Mucosa of rectum (tissue), 2 donors: ENCODE measurements around the gene MIA2.
"Not testable (repeated sequence)": the region's sequence is repeated elsewhere in the genome, so short reads cannot be mapped to it uniquely, and the experiment has no call there.

Source experiments
- H3K27ac ChIP-seq, 2 donors: one replicate each; pipeline ENCODE4 v1.7.0; 2013; ENCODE audit warnings: inconsistent platforms in 2 of 2, low read depth in 2 of 2, low read length in 2 of 2
- H3K27me3 ChIP-seq, 2 donors: one replicate each; pipeline ENCODE4 v1.7.0; 2013; ENCODE audit warnings: low read length in 2 of 2; ENCODE audit not compliant: control insufficient read depth in 2 of 2, insufficient read depth in 2 of 2
- H3K36me3 ChIP-seq, 2 donors: one replicate each; pipeline ENCODE4 v1.7.0; 2013; ENCODE audit warnings: low read length in 2 of 2; ENCODE audit not compliant: control insufficient read depth in 2 of 2, insufficient read depth in 2 of 2
- H3K4me1 ChIP-seq, 2 donors: one replicate each; pipeline ENCODE4 v1.7.0; 2013; ENCODE audit warnings: low read length in 2 of 2, mild to moderate bottlenecking in 1 of 2; ENCODE audit not compliant: control insufficient read depth in 2 of 2, insufficient read depth in 2 of 2
- H3K4me3 ChIP-seq, 2 donors: one replicate each; pipeline ENCODE4 v1.7.0; 2013; ENCODE audit warnings: low read length in 2 of 2
- H3K9ac ChIP-seq, 2 donors: one replicate each; pipeline ENCODE4 v1.7.0; 2013; ENCODE audit warnings: low read length in 2 of 2, low read depth in 1 of 2, mild to moderate bottlenecking in 1 of 2
- H3K9me3 ChIP-seq, 2 donors: one replicate each; pipeline ENCODE4 v1.7.0; 2013; ENCODE audit warnings: low read length in 2 of 2; ENCODE audit not compliant: control insufficient read depth in 2 of 2
- donor health status: healthy.
- donor health status: Normal muscosa, but diverticular disease.

Gene MIA2

GRCh38 chr14:39267608-39268005 lies 33.9 kb downstream of the MIA2 start:
- H3K27me3 ChIP-seq = no peaks in the 10 kb centered on the region
- H3K27ac ChIP-seq = peak overlapping the region; percentile 99
- peak overlapping the region; percentile 85 to 89 for H3K4me3 ChIP-seq
- peaks cover 13 to 17% of the 10 kb centered on the region in 2 donors for H3K4me1 ChIP-seq
- peak overlapping the region; percentile 76 to 83 for H3K9ac ChIP-seq
- H3K36me3 ChIP-seq = no peaks in the 10 kb centered on the region
- H3K9me3 ChIP-seq = no peaks in the 10 kb centered on the region

GRCh38 chr14:39268393-39268792 lies 34.7 kb downstream of the MIA2 start:
- Histone ChIP-seq H3K36me3 (no peaks in the 10 kb centered on the region), H3K27me3 (no peaks in the 10 kb centered on the region), H3K27ac (no peak overlapping the region), H3K9me3 (no peaks in the 10 kb centered on the region), H3K4me3 (peak overlapping the region; percentile 85 to 89), H3K4me1 (peaks cover 13 to 17% of the 10 kb centered on the region in 2 donors), H3K9ac (peak overlapping the region; percentile 42 to 83)

- Histone ChIP-seq H3K4me3 (no peak overlapping the region), H3K9me3 (no peaks in the 10 kb centered on the region), H3K27me3 (no peaks in the 10 kb centered on the region), H3K36me3 (no peaks in the 10 kb centered on the region), H3K4me1 (peaks cover 6 to 10% of the 10 kb centered on the region in 2 donors), H3K27ac (no peak overlapping the region), H3K9ac (no peak overlapping the region)
Observed at GRCh38 chr14:39272918-39273317, 39.2 kb downstream of the MIA2 start.

- no peak overlapping the region for H3K9ac ChIP-seq
Observed at GRCh38 chr14:39275395-39275794, 41.7 kb downstream of the MIA2 start.

GRCh38 chr14:39276005-39276404 lies 42.3 kb downstream of the MIA2 start:
- Histone ChIP-seq H3K36me3 (peaks cover 6 to 9% of the 10 kb centered on the region in 2 donors), H3K4me3 (no peak overlapping the region), H3K9me3 (no peaks in the 10 kb centered on the region), H3K27me3 (no peaks in the 10 kb centered on the region), H3K9ac (no peak overlapping the region), H3K4me1 (no peaks in the 10 kb centered on the region), H3K27ac (no peak overlapping the region)

More at GRCh38 chr14:39275395-39275794, 41.7 kb downstream of the MIA2 start:
- peaks cover 6% of the 10 kb centered on the region in 2 donors for H3K36me3 ChIP-seq
- no peaks in the 10 kb centered on the region for H3K9me3 ChIP-seq
- no peaks in the 10 kb centered on the region for H3K27me3 ChIP-seq
- H3K4me1 ChIP-seq = no peaks in the 10 kb centered on the region
- no peak overlapping the region for H3K4me3 ChIP-seq
- no peak overlapping the region for H3K27ac ChIP-seq

- H3K9ac ChIP-seq = no peak overlapping the region
- no peak overlapping the region for H3K4me3 ChIP-seq
- no peaks in the 10 kb centered on the region for H3K9me3 ChIP-seq
- peaks cover 6 to 12% of the 10 kb centered on the region in 2 donors for H3K36me3 ChIP-seq
- H3K27ac ChIP-seq = no peak overlapping the region
- H3K27me3 ChIP-seq = no peaks in the 10 kb centered on the region
- no peaks in the 10 kb centered on the region for H3K4me1 ChIP-seq
Observed at GRCh38 chr14:39276579-39277114, 42.9 kb downstream of the MIA2 start.

- Histone ChIP-seq H3K9me3 (no peaks in the 10 kb centered on the region), H3K27me3 (no peaks in the 10 kb centered on the region), H3K27ac (no peak overlapping the region), H3K9ac (no peak overlapping the region), H3K4me1 (no peaks in the 10 kb centered on the region), H3K4me3 (no peak overlapping the region), H3K36me3 (peaks cover 17 to 23% of the 10 kb centered on the region in 2 donors)
Observed at GRCh38 chr14:39279515-39279914, 45.8 kb downstream of the MIA2 start.

GRCh38 chr14:39280678-39281077 lies 47.0 kb downstream of the MIA2 start:
- H3K9ac ChIP-seq, H3K9me3 ChIP-seq, H3K27ac ChIP-seq, H3K4me1 ChIP-seq, H3K27me3 ChIP-seq, H3K4me3 ChIP-seq: not testable (repeated sequence)
- peaks cover 17 to 23% of the 10 kb centered on the region in 2 donors for H3K36me3 ChIP-seq

GRCh38 chr14:39289523-39289922 lies 55.8 kb downstream of the MIA2 start:
- Histone ChIP-seq H3K9me3 (no peaks in the 10 kb centered on the region), H3K36me3 (peaks cover 14 to 25% of the 10 kb centered on the region in 2 donors), H3K4me3 (no peak overlapping the region), H3K27me3 (no peaks in the 10 kb centered on the region), H3K27ac (no peak overlapping the region), H3K9ac (no peak overlapping the region), H3K4me1 (no peaks in the 10 kb centered on the region)

GRCh38 chr14:39291701-39292100 lies 58.0 kb downstream of the MIA2 start:
- H3K36me3 ChIP-seq = peaks cover 27 to 34% of the 10 kb centered on the region in 2 donors

More at GRCh38 chr14:39291701-39292100, 58.0 kb downstream of the MIA2 start:
- no peak overlapping the region for H3K9ac ChIP-seq
- no peak overlapping the region for H3K4me3 ChIP-seq
- no peaks in the 10 kb centered on the region for H3K27me3 ChIP-seq
- no peaks in the 10 kb centered on the region for H3K4me1 ChIP-seq
- no peak overlapping the region for H3K27ac ChIP-seq
- H3K9me3 ChIP-seq = no peaks in the 10 kb centered on the region
